Naive thymus-derived CD4-positive, alpha-beta T cell (primary cell): ENCODE results near the gene SORCS1. TPM values are rescaled to one million over a fixed set of nuclear protein-coding genes. Genes with fewer than 3 reads are reported as not detected.

Experiments
- ATAC-seq: fragments of 150-1000 bp; cut with Tn5 transposase; 2 replicates; pipeline ENCODE4 v1.10.0; 2021; ENCODE audit warnings: mild to moderate bottlenecking, moderate library complexity
- CTCF ChIA-PET: fragments of 350-600 bp; sonication (Branson Sonifier 250); formaldehyde crosslinking; loops from one replicate; lab custom pipeline; 2021; ENCODE audit warnings: antibody characterized with exemption; lab: Charles Lee
- POLR2A ChIA-PET: fragments of 350-600 bp; sonication (Branson Sonifier 250); formaldehyde crosslinking; loops from one replicate; lab custom pipeline; 2021; ENCODE audit warnings: antibody characterized with exemption, inconsistent platforms; lab: Charles Lee
- DNase-seq, 9 donors: peaks; one replicate each; pipeline versions ENCODE4 v3.0.0 to v3.0.0-alpha.2; 2020 to 2022; ENCODE audit warnings: mixed read lengths in 1 of 9
- H3K27ac ChIP-seq: one replicate; pipeline ENCODE4 v1.7.0; 2013; ENCODE audit warnings: mild to moderate bottlenecking, low read depth, low read length, moderate library complexity
- H3K27me3 ChIP-seq, 2 donors: one replicate each; pipeline ENCODE4 v1.7.0; 2013; ENCODE audit warnings: low read length in 2 of 2, mild to moderate bottlenecking in 2 of 2, moderate library complexity in 2 of 2; ENCODE audit not compliant: control insufficient read depth in 2 of 2, insufficient read depth in 2 of 2
- H3K36me3 ChIP-seq, 3 experiments: 1 replicate in 2 of 3; 2 replicates in 1 of 3; pipeline ENCODE4 v1.7.0; 2013; ENCODE audit warnings: low read length in 3 of 3, mild to moderate bottlenecking in 3 of 3, moderate library complexity in 1 of 3; ENCODE audit not compliant: insufficient read depth in 3 of 3, control insufficient read depth in 2 of 3
- H3K4me1 ChIP-seq, 2 donors: one replicate each; pipeline ENCODE4 v1.7.0; 2013; ENCODE audit warnings: low read length in 2 of 2, mild to moderate bottlenecking in 2 of 2, moderate library complexity in 1 of 2; ENCODE audit not compliant: control insufficient read depth in 2 of 2, insufficient read depth in 2 of 2
- H3K4me3 ChIP-seq: 2 replicates; pipeline ENCODE4 v1.7.0; 2013; ENCODE audit warnings: mild to moderate bottlenecking, low read length
- H3K9me3 ChIP-seq, 3 experiments: 1 replicate in 2 of 3; 2 replicates in 1 of 3; pipeline ENCODE4 v1.7.0; 2013; ENCODE audit warnings: low read length in 3 of 3; ENCODE audit not compliant: control insufficient read depth in 2 of 3
- H3K27ac Mint-ChIP-seq, 9 donors: one replicate each; pipeline ENCODE4 v1.8.0; 2020 to 2022; ENCODE audit warnings: mixed read lengths in 9 of 9, mild to moderate bottlenecking in 8 of 9, moderate library complexity in 5 of 9, inconsistent platforms in 2 of 9
- H3K27me3 Mint-ChIP-seq, 5 donors: one replicate each; pipeline ENCODE4 v1.8.0; 2021 to 2022; ENCODE audit warnings: mixed read lengths in 5 of 5, mild to moderate bottlenecking in 1 of 5
- H3K36me3 Mint-ChIP-seq, 5 donors: one replicate each; pipeline ENCODE4 v1.8.0; 2020 to 2022; ENCODE audit warnings: mixed read lengths in 5 of 5, mild to moderate bottlenecking in 3 of 5, inconsistent platforms in 1 of 5
- H3K4me1 Mint-ChIP-seq, 7 donors: one replicate each; pipeline ENCODE4 v1.8.0; 2020 to 2022; ENCODE audit warnings: mixed read lengths in 7 of 7, mild to moderate bottlenecking in 3 of 7, inconsistent platforms in 1 of 7
- H3K4me3 Mint-ChIP-seq, 10 donors: one replicate each; pipeline ENCODE4 v1.8.0; 2020 to 2022; ENCODE audit warnings: mild to moderate bottlenecking in 10 of 10, mixed read lengths in 10 of 10, moderate library complexity in 6 of 10, inconsistent platforms in 2 of 10
- H3K9me3 Mint-ChIP-seq, 11 donors: one replicate each; pipeline ENCODE4 v1.8.0; 2020 to 2022; ENCODE audit warnings: mixed read lengths in 11 of 11, mild to moderate bottlenecking in 4 of 11, inconsistent platforms in 1 of 11, moderate library complexity in 1 of 11
- intact Hi-C, 2 donors: fragments of 100-400 bp; cut with micrococcal nuclease; formaldehyde crosslinking; loops; one replicate each; pipeline ENCODE4 v1.15.1; 2023
- polyA plus RNA-seq, 2 donors: library from polyadenylated mRNA; unstranded; fragments of 300-500 nt; fragmentation: Illumina TruSeq; gene quantifications; one replicate each; pipeline ENCODE4 v1.2.3, GENCODE V29; 2021
- total RNA-seq, 6 experiments: library from RNA in 5 of 6; stranded (reverse) in 5 of 6; gene quantifications; 1 replicate in 5 of 6; 2 replicates in 1 of 6; pipeline ENCODE4 v1.2.3 and lab custom pipeline; 2021 to 2026

The SORCS1 gene
- total RNA-seq (not detected), polyA plus RNA-seq (not detected), total RNA-seq (lab: John Stamatoyannopoulos, UW) (not detected)

- POLR2A ChIA-PET = no interaction called here
- Histone ChIP-seq H3K4me3 (no peak within 1 kb of the TSS), H3K27ac (no peak within 1 kb of the TSS), H3K4me1 (no peaks in the 10 kb centered on the region), H3K9me3 (no peaks in the 10 kb centered on the region), H3K36me3 (no peaks in the 10 kb centered on the region), H3K27me3 (no peaks in the 10 kb centered on the region)
- H3K4me1 Mint-ChIP-seq = peaks cover 0 to 7% (median 0%) of the 10 kb centered on the region in 7 donors
- CTCF ChIA-PET = no interaction called here
- no peak for DNase-seq
- H3K4me3 Mint-ChIP-seq = peak within 1 kb of the TSS in 1 of 10 donors; percentile 52
- no peak for ATAC-seq
- no peak within 1 kb of the TSS for H3K27ac Mint-ChIP-seq
- intact Hi-C loops = no loop called here
- peaks cover 0 to 6% (median 2%) of the 10 kb centered on the region in 5 donors for H3K36me3 Mint-ChIP-seq
- peaks cover 28 to 46% (median 35%) of the 10 kb centered on the region in 5 donors for H3K27me3 Mint-ChIP-seq
- peaks cover 0 to 12% (median 4%) of the 10 kb centered on the region in 11 donors for H3K9me3 Mint-ChIP-seq
Measured at GRCh38 chr10:107163881-107164861, at the start of gene SORCS1. SORCS1 (minus strand) TSS chr10:107164706.

DNA sequence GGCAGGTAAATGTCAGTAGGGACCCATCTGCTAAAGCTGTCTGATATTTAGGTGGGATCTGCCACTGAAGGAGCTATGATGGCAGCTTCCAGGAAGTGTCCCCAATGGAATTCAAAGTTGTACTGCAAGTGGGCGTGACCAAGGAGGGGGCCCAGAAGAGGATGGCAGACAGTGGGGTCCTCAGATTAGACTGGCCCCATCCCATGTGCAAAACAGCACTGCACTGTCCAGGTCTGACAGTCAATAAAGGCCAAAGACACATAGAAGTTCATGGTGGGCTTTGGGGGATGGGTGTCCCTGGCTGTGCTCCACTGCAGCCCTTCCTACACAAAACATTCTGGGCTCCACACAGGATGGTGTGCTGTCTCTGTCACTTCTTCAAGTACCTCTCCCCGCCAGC, 49.8 kb upstream of the SORCS1 start:
- no peak overlapping the region for H3K4me3 Mint-ChIP-seq
- H3K27ac Mint-ChIP-seq = no peak overlapping the region
- no peaks in the 10 kb centered on the region for H3K36me3 ChIP-seq
- H3K4me1 Mint-ChIP-seq = no peaks in the 10 kb centered on the region
- no peaks in the 10 kb centered on the region for H3K9me3 ChIP-seq
- no peak for DNase-seq
- H3K27me3 Mint-ChIP-seq = no peaks in the 10 kb centered on the region
- H3K4me1 ChIP-seq = no peaks in the 10 kb centered on the region
- H3K36me3 Mint-ChIP-seq = no peaks in the 10 kb centered on the region
- peaks cover 0 to 16% (median 5%) of the 10 kb centered on the region in 11 donors for H3K9me3 Mint-ChIP-seq
- intact Hi-C loops = no loop called here
- POLR2A ChIA-PET = no interaction called here
- no peak for ATAC-seq
- CTCF ChIA-PET = no interaction called here
- H3K27ac ChIP-seq = no peak overlapping the region
- no peak overlapping the region for H3K4me3 ChIP-seq
- H3K27me3 ChIP-seq = no peaks in the 10 kb centered on the region

GRCh38 chr10:107213861-107214260, 49.4 kb upstream of the SORCS1 start:
- no peaks in the 10 kb centered on the region for H3K4me1 ChIP-seq
- no peak for DNase-seq
- no peaks in the 10 kb centered on the region for H3K27me3 Mint-ChIP-seq
- no peaks in the 10 kb centered on the region for H3K9me3 ChIP-seq
- peaks cover 0 to 16% (median 5%) of the 10 kb centered on the region in 11 donors for H3K9me3 Mint-ChIP-seq
- H3K4me3 ChIP-seq = no peak overlapping the region
- H3K4me1 Mint-ChIP-seq = no peaks in the 10 kb centered on the region
- ChIA-PET POLR2A (no interaction called here), CTCF (no interaction called here)
- no peak overlapping the region for H3K27ac ChIP-seq
- H3K27ac Mint-ChIP-seq = no peak overlapping the region
- ATAC-seq = no peak
- no peaks in the 10 kb centered on the region for H3K27me3 ChIP-seq
- no peaks in the 10 kb centered on the region for H3K36me3 Mint-ChIP-seq
- H3K36me3 ChIP-seq = no peaks in the 10 kb centered on the region
- intact Hi-C loops = no loop called here
- H3K4me3 Mint-ChIP-seq = no peak overlapping the region

- ATAC-seq (no peak), DNase-seq (no peak)
- Histone ChIP-seq H3K4me3 (no peak overlapping the region), H3K4me1 (no peaks in the 10 kb centered on the region), H3K9me3 (no peaks in the 10 kb centered on the region), H3K27me3 (no peaks in the 10 kb centered on the region), H3K27ac (no peak overlapping the region), H3K36me3 (no peaks in the 10 kb centered on the region)
- no peaks in the 10 kb centered on the region for H3K36me3 Mint-ChIP-seq
- H3K4me1 Mint-ChIP-seq = no peaks in the 10 kb centered on the region
- no peaks in the 10 kb centered on the region for H3K27me3 Mint-ChIP-seq
- H3K27ac Mint-ChIP-seq = no peak overlapping the region
- peaks cover 0 to 11% (median 5%) of the 10 kb centered on the region in 11 donors for H3K9me3 Mint-ChIP-seq
- ChIA-PET POLR2A (no interaction called here), CTCF (no interaction called here)
- intact Hi-C loops = no loop called here
- no peak overlapping the region for H3K4me3 Mint-ChIP-seq
Measured at GRCh38 chr10:107206833-107207232, 42.3 kb upstream of the SORCS1 start.

DNA sequence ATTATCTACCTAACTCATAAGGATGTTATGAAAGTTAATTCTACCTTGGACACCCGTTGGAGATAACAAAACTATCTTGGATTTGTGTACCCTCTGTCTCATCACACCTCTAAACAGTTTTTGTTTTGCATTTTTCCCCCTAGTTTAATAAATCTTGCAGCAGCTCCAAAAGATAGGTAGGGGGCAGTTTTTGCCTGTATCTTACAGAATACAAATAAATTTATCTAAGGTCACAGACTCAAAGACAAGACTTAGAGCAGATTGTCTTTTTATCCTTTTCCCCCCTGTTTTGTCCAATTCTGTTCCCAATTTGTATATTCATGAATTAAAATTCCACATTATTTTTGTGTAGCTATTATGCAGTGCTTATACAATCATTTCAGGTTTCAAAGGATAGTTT, 5.0 kb upstream of the SORCS1 start:
- Histone ChIP-seq H3K4me3 (no peak overlapping the region), H3K36me3 (no peaks in the 10 kb centered on the region), H3K4me1 (no peaks in the 10 kb centered on the region), H3K9me3 (no peaks in the 10 kb centered on the region), H3K27ac (no peak overlapping the region), H3K27me3 (no peaks in the 10 kb centered on the region)
- Mint-ChIP-seq H3K36me3 (peaks cover 0 to 6% (median 2%) of the 10 kb centered on the region in 5 donors), H3K4me3 (no peak overlapping the region), H3K27ac (no peak overlapping the region), H3K4me1 (peaks cover 0 to 7% (median 0%) of the 10 kb centered on the region in 7 donors), H3K9me3 (peaks cover 0 to 11% (median 4%) of the 10 kb centered on the region in 11 donors), H3K27me3 (peaks cover 14 to 24% (median 17%) of the 10 kb centered on the region in 5 donors)
- DNase-seq (no peak), ATAC-seq (no peak)
- CTCF ChIA-PET = no interaction called here
- POLR2A ChIA-PET = no interaction called here
- intact Hi-C loops = no loop called here

DNA sequence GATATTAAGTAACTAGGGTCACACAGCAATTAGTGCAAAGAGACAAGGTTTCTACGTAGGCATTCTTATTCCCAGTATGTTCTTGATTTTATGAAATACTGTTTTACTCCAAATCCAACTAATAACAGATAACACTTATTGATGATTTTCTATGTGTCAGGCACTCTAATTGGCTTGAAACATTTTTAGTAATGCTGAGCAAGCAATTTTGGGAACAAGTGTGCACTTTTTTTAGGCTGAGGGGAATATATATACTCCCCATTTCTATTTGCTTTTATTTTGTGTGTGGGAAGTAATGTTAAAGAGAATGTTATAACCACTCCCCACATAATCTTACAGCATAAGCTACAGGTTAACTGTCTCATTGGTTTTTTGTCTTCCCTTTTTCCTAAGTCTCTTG, 4.2 kb upstream of the SORCS1 start:
- peaks cover 0 to 6% (median 2%) of the 10 kb centered on the region in 5 donors for H3K36me3 Mint-ChIP-seq
- ChIA-PET POLR2A (no interaction called here), CTCF (no interaction called here)
- ATAC-seq (no peak), DNase-seq (no peak)
- no peak overlapping the region for H3K27ac Mint-ChIP-seq
- H3K4me1 Mint-ChIP-seq = peaks cover 0 to 7% (median 0%) of the 10 kb centered on the region in 7 donors
- no peaks in the 10 kb centered on the region for H3K4me1 ChIP-seq
- H3K4me3 Mint-ChIP-seq = no peak overlapping the region
- H3K9me3 Mint-ChIP-seq = peaks cover 0 to 11% (median 4%) of the 10 kb centered on the region in 11 donors
- intact Hi-C loops = no loop called here
- H3K27me3 Mint-ChIP-seq = peaks cover 17 to 24% (median 18%) of the 10 kb centered on the region in 5 donors
- no peaks in the 10 kb centered on the region for H3K27me3 ChIP-seq
- H3K27ac ChIP-seq = no peak overlapping the region
- no peaks in the 10 kb centered on the region for H3K36me3 ChIP-seq
- H3K4me3 ChIP-seq = no peak overlapping the region
- H3K9me3 ChIP-seq = no peaks in the 10 kb centered on the region
